B cell (primary cell): ENCODE measurements around the gene TMEM37. TPM values are rescaled to one million over a fixed set of nuclear protein-coding genes. Genes with fewer than 3 reads are reported as not detected.

Experiments
- ATAC-seq: fragments of 200-7000 bp; cut with Tn5 transposase; one replicate; pipeline ENCODE4 v1.10.0; 2021; ENCODE audit warnings: low read depth, mild to moderate bottlenecking, moderate number of reproducible peaks, moderate library complexity
- CTCF ChIA-PET: fragments of 350-600 bp; sonication (Branson Sonifier 250); formaldehyde crosslinking; loops from one replicate; lab custom pipeline; 2021; ENCODE audit warnings: antibody characterized with exemption, inconsistent platforms; lab: Charles Lee
- POLR2A ChIA-PET: fragments of 350-600 bp; sonication (Branson Sonifier 250); formaldehyde crosslinking; loops from one replicate; lab custom pipeline; 2021; ENCODE audit warnings: antibody characterized with exemption; lab: Charles Lee
- DNase-seq: peaks from one replicate; pipeline ENCODE4 v3.0.0; 2013
- H2AFZ ChIP-seq: 2 replicates; pipeline ENCODE4 v1.6.1; 2012; ENCODE audit warnings: mild to moderate bottlenecking, low read depth, low read length; ENCODE audit not compliant: insufficient read depth, poor library complexity, severe bottlenecking
- H3K27ac ChIP-seq, 2 donors: 1 replicate in 1 of 2; 2 replicates in 1 of 2; pipeline ENCODE4 v1.5.1; 2012 to 2013; ENCODE audit warnings: low read length in 2 of 2, mild to moderate bottlenecking in 2 of 2, moderate library complexity in 1 of 2
- H3K27me3 ChIP-seq, 4 experiments: fragments of 200-600 bp in 1 of 4; sonication (generic) in 1 of 4; replicated peaks in 1 of 4; 1 replicate in 2 of 4; 2 replicates in 2 of 4; pipeline versions ENCODE4 v1.6.1 to v1.7.0; 2013 to 2016; ENCODE audit warnings: low read length in 3 of 4, mild to moderate bottlenecking in 2 of 4, mixed read lengths in 1 of 4, moderate library complexity in 1 of 4; ENCODE audit not compliant: insufficient read depth in 4 of 4, control insufficient read depth in 3 of 4; ENCODE audit errors: control extremely low read depth in 1 of 4
- H3K36me3 ChIP-seq, 2 experiments: replicated peaks in 1 of 2; 1 replicate in 1 of 2; 2 replicates in 1 of 2; pipeline versions ENCODE4 v1.6.1 to v1.7.1; 2013; ENCODE audit warnings: low read length in 1 of 2; ENCODE audit not compliant: insufficient read depth in 2 of 2, control insufficient read depth in 1 of 2; ENCODE audit errors: control extremely low read depth in 1 of 2, extremely low read depth in 1 of 2
- H3K4me1 ChIP-seq, 2 donors: fragments of 200-600 bp in 1 of 2; sonication (generic) in 1 of 2; 1 replicate in 1 of 2; 2 replicates in 1 of 2; pipeline versions ENCODE4 v1.5.1 to v1.6.1; 2013 to 2017; ENCODE audit warnings: low read length in 2 of 2; ENCODE audit not compliant: control insufficient read depth in 2 of 2, insufficient read depth in 2 of 2
- H3K4me2 ChIP-seq: replicated peaks from 2 replicates; pipeline ENCODE3; 2012; ENCODE audit warnings: mild to moderate bottlenecking, low read depth, low read length; ENCODE audit not compliant: poor library complexity, severe bottlenecking
- H3K4me3 ChIP-seq, 5 experiments: fragments of 200-600 bp in 1 of 5; sonication (generic) in 1 of 5; 1 replicate in 3 of 5; 2 replicates in 2 of 5; pipeline versions ENCODE4 v1.5.1 to v1.7.0; 2011 to 2016; ENCODE audit warnings: low read length in 4 of 5, mild to moderate bottlenecking in 4 of 5, low read depth in 2 of 5, control low read depth in 1 of 5, moderate library complexity in 1 of 5; ENCODE audit not compliant: insufficient read depth in 1 of 5; ENCODE audit errors: control extremely low read depth in 1 of 5, extremely low read depth in 1 of 5
- H3K79me2 ChIP-seq: fragments of 200-600 bp; sonication (generic); one replicate; pipeline ENCODE4 v1.6.0; 2016; ENCODE audit warnings: low read length; ENCODE audit not compliant: control insufficient read depth, insufficient read depth
- H3K9ac ChIP-seq: fragments of 200-600 bp; sonication (generic); 2 replicates; pipeline ENCODE4 v1.6.1; 2017; ENCODE audit warnings: mild to moderate bottlenecking, low read length, moderate library complexity
- H3K9me3 ChIP-seq, 3 donors: one replicate each; pipeline versions ENCODE4 v1.6.1 to v1.7.1; 2013; ENCODE audit warnings: low read length in 2 of 3; ENCODE audit not compliant: control insufficient read depth in 2 of 3, insufficient read depth in 1 of 3; ENCODE audit errors: control extremely low read depth in 1 of 3
- H4K20me1 ChIP-seq: 2 replicates; pipeline ENCODE4 v1.6.0; 2012; ENCODE audit warnings: mild to moderate bottlenecking, low read length; ENCODE audit not compliant: insufficient read depth, control insufficient read depth, poor library complexity, severe bottlenecking
- H3K27ac Mint-ChIP-seq: one replicate; pipeline ENCODE4 v1.8.0; 2021; ENCODE audit warnings: mixed read lengths
- H3K27me3 Mint-ChIP-seq: one replicate; pipeline ENCODE4 v1.8.0; 2021; ENCODE audit warnings: mixed read lengths
- H3K4me1 Mint-ChIP-seq: one replicate; pipeline ENCODE4 v1.8.0; 2021; ENCODE audit warnings: mixed read lengths
- H3K4me3 Mint-ChIP-seq: one replicate; pipeline ENCODE4 v1.8.0; 2021; ENCODE audit warnings: mixed read lengths
- H3K9me3 Mint-ChIP-seq: one replicate; pipeline ENCODE4 v1.8.0; 2022; ENCODE audit warnings: mixed read lengths; ENCODE audit not compliant: insufficient read depth
- EZH2 ChIP-seq: IDR thresholded peaks from 2 replicates; pipeline ENCODE4 v1.6.1; 2012; ENCODE audit warnings: borderline replicate concordance, low read depth, mild to moderate bottlenecking, moderate library complexity, low read length; ENCODE audit not compliant: insufficient read depth, poor library complexity, severe bottlenecking
- WGBS: methylation state at CpG from one replicate; pipeline ENCODE4 v1.1.5; 2013; ENCODE audit warnings: missing lambda C conversion rate; ENCODE audit not compliant: insufficient coverage; 5-methylcytosine and 5-hydroxymethylcytosine counted together
- intact Hi-C: fragments of 100-400 bp; cut with micrococcal nuclease; formaldehyde crosslinking; loops from one replicate; pipeline ENCODE4 v1.10.0; 2022
- polyA plus RNA-seq: library from polyadenylated mRNA; depleted of rRNA; stranded (reverse); fragments of >200 nt; gene quantifications from 2 replicates; pipeline ENCODE4 v1.2.3, GENCODE V29; 2012
- total RNA-seq, 2 donors: library from RNA; stranded (reverse); fragments of 120-200 nt in 1 of 2; gene quantifications; 1 replicate in 1 of 2; 2 replicates in 1 of 2; pipeline versions ENCODE4 v1.2.3 to v1.2.4, GENCODE V29; 2013 to 2022
- TF ChIP-seq, protein P1 (sequence below): fragments of 200-600 bp; IDR thresholded peaks from one replicate; pipeline ENCODE4 v1.8.0; 2022; ENCODE audit warnings: antibody characterized with exemption, mild to moderate bottlenecking

The TMEM37 gene
- total and polyA plus RNA-seq, 2 donors (not counting 1 experiment from before 2014, with no cell fraction given): not detected

DNA sequence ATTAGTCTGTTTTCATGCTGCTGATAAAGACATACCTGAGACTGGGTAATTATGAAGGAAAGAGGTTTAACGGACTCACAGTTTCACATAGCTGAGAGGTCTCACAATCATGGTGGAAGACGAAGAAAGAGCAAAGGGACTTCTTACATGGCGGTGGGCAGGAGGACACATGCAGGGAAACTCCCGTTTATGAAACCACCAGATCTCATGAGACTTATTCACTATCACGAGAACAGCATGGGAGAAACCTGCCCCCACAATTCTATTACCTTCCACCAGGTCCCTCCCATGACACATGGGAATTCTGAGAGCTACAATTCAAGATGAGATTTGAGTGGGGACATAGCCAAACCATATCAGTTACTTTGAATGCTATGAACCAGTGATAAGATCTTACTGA lies 48.5 kb downstream of the TMEM37 start:
- Histone ChIP-seq H3K4me1 (no peaks in the 10 kb centered on the region), H4K20me1 (no peaks in the 10 kb centered on the region)

DNA sequence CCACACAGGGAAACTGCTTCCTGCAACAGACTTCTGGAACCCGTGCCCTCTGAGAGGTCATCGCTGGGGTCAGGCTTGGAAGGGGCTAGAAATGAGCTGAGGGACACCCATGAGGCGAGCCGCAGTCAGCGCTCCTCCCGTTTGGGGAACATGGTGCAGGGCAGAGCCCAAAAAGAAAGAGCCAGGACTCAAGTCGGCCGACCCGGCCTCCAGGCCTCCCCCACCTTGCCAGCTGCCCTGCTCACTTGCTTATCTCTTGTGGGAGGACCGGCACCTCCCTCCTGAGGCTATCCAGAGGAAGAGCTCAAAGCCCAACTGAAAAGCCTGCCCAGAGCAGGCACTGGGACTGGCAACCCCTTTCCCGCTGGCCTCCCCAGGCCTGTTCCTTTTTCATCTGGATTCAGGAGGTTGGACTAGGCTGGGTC lies 49.1 kb downstream of the TMEM37 start:
- Histone ChIP-seq H2AFZ (no peak overlapping the region), H3K9ac (no peak overlapping the region), H3K4me2 (no peak overlapping the region), H3K9me3 (no peaks in the 10 kb centered on the region), H3K27ac (no peak overlapping the region), H3K27me3 (peaks cover 0 to 12% (median 2%) of the 10 kb centered on the region in 4 experiments), H3K4me1 (no peaks in the 10 kb centered on the region), H3K36me3 (no peaks in the 10 kb centered on the region), H3K79me2 (no peaks in the 10 kb centered on the region), H4K20me1 (no peaks in the 10 kb centered on the region), H3K4me3 (no peak overlapping the region)
- TF ChIP-seq EZH2: no peak
- TF ChIP-seq, protein P1, sequence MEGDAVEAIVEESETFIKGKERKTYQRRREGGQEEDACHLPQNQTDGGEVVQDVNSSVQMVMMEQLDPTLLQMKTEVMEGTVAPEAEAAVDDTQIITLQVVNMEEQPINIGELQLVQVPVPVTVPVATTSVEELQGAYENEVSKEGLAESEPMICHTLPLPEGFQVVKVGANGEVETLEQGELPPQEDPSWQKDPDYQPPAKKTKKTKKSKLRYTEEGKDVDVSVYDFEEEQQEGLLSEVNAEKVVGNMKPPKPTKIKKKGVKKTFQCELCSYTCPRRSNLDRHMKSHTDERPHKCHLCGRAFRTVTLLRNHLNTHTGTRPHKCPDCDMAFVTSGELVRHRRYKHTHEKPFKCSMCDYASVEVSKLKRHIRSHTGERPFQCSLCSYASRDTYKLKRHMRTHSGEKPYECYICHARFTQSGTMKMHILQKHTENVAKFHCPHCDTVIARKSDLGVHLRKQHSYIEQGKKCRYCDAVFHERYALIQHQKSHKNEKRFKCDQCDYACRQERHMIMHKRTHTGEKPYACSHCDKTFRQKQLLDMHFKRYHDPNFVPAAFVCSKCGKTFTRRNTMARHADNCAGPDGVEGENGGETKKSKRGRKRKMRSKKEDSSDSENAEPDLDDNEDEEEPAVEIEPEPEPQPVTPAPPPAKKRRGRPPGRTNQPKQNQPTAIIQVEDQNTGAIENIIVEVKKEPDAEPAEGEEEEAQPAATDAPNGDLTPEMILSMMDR: no peak
- H3K9me3 Mint-ChIP-seq: no peaks in the 10 kb centered on the region
- peaks cover 19% of the 10 kb centered on the region for H3K27me3 Mint-ChIP-seq
- ATAC-seq: no peak
- DNase-seq: no peak
- 96% methylated on average over 9 of the region's 11 CpGs for WGBS
- H3K4me1 Mint-ChIP-seq: no peaks in the 10 kb centered on the region
- CTCF ChIA-PET: interaction anchor here (1.0 kb wide), 2 partner anchors 9 to 262 kb away, joined by 3 read pairs; no protein-coding TSS in a partner anchor
- H3K27ac Mint-ChIP-seq: no peak overlapping the region
- intact Hi-C loops: no loop called here
- H3K4me3 Mint-ChIP-seq: no peak overlapping the region
- POLR2A ChIA-PET: no interaction called here

More for the DNA sequence above, 48.5 kb downstream of the TMEM37 start:
- Histone ChIP-seq H3K9me3 (no peaks in the 10 kb centered on the region), H3K9ac (no peak overlapping the region), H2AFZ (no peak overlapping the region), H3K27ac (no peak overlapping the region), H3K4me2 (no peak overlapping the region), H3K27me3 (peaks cover 0 to 12% (median 2%) of the 10 kb centered on the region in 4 experiments), H3K79me2 (no peaks in the 10 kb centered on the region), H3K4me3 (no peak overlapping the region), H3K36me3 (no peaks in the 10 kb centered on the region)
- CTCF ChIA-PET: interaction anchor here (1.0 to 1.2 kb wide), 2 partner anchors 181 to 261 kb away, joined by 3 read pairs; no protein-coding TSS in a partner anchor
- 90% methylated on average over 3 of the region's 5 CpGs for WGBS
- no peak overlapping the region for H3K4me3 Mint-ChIP-seq
- no peaks in the 10 kb centered on the region for H3K4me1 Mint-ChIP-seq
- no peaks in the 10 kb centered on the region for H3K9me3 Mint-ChIP-seq
- TF ChIP-seq, protein P1: no peak
- TF ChIP-seq EZH2: no peak
- no peak for DNase-seq
- ATAC-seq: no peak
- H3K27me3 Mint-ChIP-seq: peaks cover 17% of the 10 kb centered on the region
- POLR2A ChIA-PET: no interaction called here
- intact Hi-C loops: no loop called here
- H3K27ac Mint-ChIP-seq: no peak overlapping the region
